ENCODE data around the gene WIF1.

DNA sequence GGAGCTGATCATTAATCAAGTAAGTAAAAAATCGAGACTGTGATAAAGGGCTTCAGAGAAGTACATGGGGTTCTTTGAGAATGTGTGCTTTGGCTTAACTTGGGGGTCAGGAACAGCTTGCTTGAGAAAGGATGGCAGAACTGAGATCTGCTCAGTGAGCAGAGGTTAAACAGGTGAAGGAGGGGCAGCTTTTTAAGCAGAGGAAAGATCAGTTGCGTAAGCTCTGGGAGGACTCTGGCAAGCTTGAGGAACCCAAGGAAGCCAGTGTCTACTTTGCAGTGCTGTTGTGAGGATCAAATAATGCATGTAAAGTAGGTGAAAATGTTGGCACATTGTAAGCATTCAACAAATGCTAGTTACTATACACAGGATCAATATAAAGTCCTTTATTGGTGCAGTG, 30.6 kb downstream of the WIF1 start:
- no peak for TF ChIP-seq POLR2A (IDR thresholded peaks at IDR 0.05)
- TF ChIP-seq, protein P1, sequence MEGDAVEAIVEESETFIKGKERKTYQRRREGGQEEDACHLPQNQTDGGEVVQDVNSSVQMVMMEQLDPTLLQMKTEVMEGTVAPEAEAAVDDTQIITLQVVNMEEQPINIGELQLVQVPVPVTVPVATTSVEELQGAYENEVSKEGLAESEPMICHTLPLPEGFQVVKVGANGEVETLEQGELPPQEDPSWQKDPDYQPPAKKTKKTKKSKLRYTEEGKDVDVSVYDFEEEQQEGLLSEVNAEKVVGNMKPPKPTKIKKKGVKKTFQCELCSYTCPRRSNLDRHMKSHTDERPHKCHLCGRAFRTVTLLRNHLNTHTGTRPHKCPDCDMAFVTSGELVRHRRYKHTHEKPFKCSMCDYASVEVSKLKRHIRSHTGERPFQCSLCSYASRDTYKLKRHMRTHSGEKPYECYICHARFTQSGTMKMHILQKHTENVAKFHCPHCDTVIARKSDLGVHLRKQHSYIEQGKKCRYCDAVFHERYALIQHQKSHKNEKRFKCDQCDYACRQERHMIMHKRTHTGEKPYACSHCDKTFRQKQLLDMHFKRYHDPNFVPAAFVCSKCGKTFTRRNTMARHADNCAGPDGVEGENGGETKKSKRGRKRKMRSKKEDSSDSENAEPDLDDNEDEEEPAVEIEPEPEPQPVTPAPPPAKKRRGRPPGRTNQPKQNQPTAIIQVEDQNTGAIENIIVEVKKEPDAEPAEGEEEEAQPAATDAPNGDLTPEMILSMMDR (IDR thresholded peaks at IDR 0.05), result no peak
- no peak for TF ChIP-seq POLR2AphosphoS5 (IDR thresholded peaks at IDR 0.05)
